ENCODE results near the gene GAREM1. TPM values are rescaled to one million over a fixed set of nuclear protein-coding genes. Genes with fewer than 3 reads are reported as not detected.

GAREM1 gene
- total RNA-seq, 1 donor from 2014 or later, result 9.0 TPM

GRCh38 chr18:32301976-32302743 is 168.5 kb downstream of the GAREM1 start:
- FAIRE-seq, result peak; percentile 94
- H3K36me3 ChIP-seq (ENCODE audit: insufficient read depth, low read length), result no peaks in the 10 kb centered on the region
- Mint-ChIP-seq H3K4me3 (ENCODE audit: unreplicated experiment) (no peak overlapping the region), H3K36me3 (ENCODE audit: low read depth, unreplicated experiment) (no peaks in the 10 kb centered on the region), H3K4me1 (ENCODE audit: low read depth, unreplicated experiment) (peaks cover 6% of the 10 kb centered on the region), H3K27ac (ENCODE audit: unreplicated experiment) (peak overlapping the region; percentile 93), H3K9me3 (ENCODE audit: unreplicated experiment) (no peaks in the 10 kb centered on the region), H3K27me3 (ENCODE audit: low read depth, unreplicated experiment) (no peaks in the 10 kb centered on the region)
- H3K9ac ChIP-seq (ENCODE audit: low read length), result peak overlapping the region; percentile 60
- peak; percentile 93 for DNase-seq (ENCODE audit: low read depth)
- no peaks in the 10 kb centered on the region for H3K27me3 ChIP-seq (ENCODE audit: insufficient read depth, low read length)
- H3K4me1 ChIP-seq (ENCODE audit: insufficient read depth, low read length), result peaks cover 8% of the 10 kb centered on the region
- H2AFZ ChIP-seq (ENCODE audit: low read depth, low read length), result no peak overlapping the region
- H3K27ac ChIP-seq (ENCODE audit: low read depth, low read length), result peak overlapping the region; percentile 77
- no peaks in the 10 kb centered on the region for H3K9me3 ChIP-seq (ENCODE audit: insufficient read depth, low read depth, low read length)
- H3K4me3 ChIP-seq (ENCODE audit: insufficient read depth, low read depth, low read length), result no peak overlapping the region
- no peaks in the 10 kb centered on the region for H4K20me1 ChIP-seq (ENCODE audit: insufficient read depth, low read length)
- H3K4me2 ChIP-seq (ENCODE audit: low read length), result peak overlapping the region; percentile 46
- no peaks in the 10 kb centered on the region for H3K79me2 ChIP-seq (ENCODE audit: insufficient read depth, low read length)
- TF ChIP-seq EZH2 (IDR thresholded peaks at IDR 0.05; ENCODE audit: insufficient read depth, low read length) (no peak), CTCF (IDR thresholded peaks at IDR 0.05; ENCODE audit: insufficient read depth, low read depth, low read length) (no peak)

GRCh38 chr18:32301361-32301760 is 169.3 kb downstream of the GAREM1 start:
- no peak for DNase-seq (ENCODE audit: low read depth)
- no peaks in the 10 kb centered on the region for H3K9me3 Mint-ChIP-seq (ENCODE audit: unreplicated experiment)
- H3K9me3 ChIP-seq (ENCODE audit: insufficient read depth, low read depth, low read length), result no peaks in the 10 kb centered on the region
- no peak overlapping the region for H3K4me3 Mint-ChIP-seq (ENCODE audit: unreplicated experiment)
- H3K4me3 ChIP-seq (ENCODE audit: insufficient read depth, low read depth, low read length), result no peak overlapping the region
- no peaks in the 10 kb centered on the region for H3K36me3 ChIP-seq (ENCODE audit: insufficient read depth, low read length)
- H2AFZ ChIP-seq (ENCODE audit: low read depth, low read length), result no peak overlapping the region
- H3K4me1 Mint-ChIP-seq (ENCODE audit: low read depth, unreplicated experiment), result peaks cover 6% of the 10 kb centered on the region
- H3K79me2 ChIP-seq (ENCODE audit: insufficient read depth, low read length), result no peaks in the 10 kb centered on the region
- no peak for FAIRE-seq
- peak overlapping the region; percentile 46 for H3K4me2 ChIP-seq (ENCODE audit: low read length)
- H3K27me3 Mint-ChIP-seq (ENCODE audit: low read depth, unreplicated experiment), result no peaks in the 10 kb centered on the region
- peak overlapping the region; percentile 77 for H3K27ac ChIP-seq (ENCODE audit: low read depth, low read length)
- H3K9ac ChIP-seq (ENCODE audit: low read length), result peak overlapping the region; percentile 60
- no peak for TF ChIP-seq EZH2 (IDR thresholded peaks at IDR 0.05; ENCODE audit: insufficient read depth, low read length)
- peak overlapping the region; percentile 53 for H3K27ac Mint-ChIP-seq (ENCODE audit: unreplicated experiment)
- H3K4me1 ChIP-seq (ENCODE audit: insufficient read depth, low read length), result peaks cover 8% of the 10 kb centered on the region
- H3K36me3 Mint-ChIP-seq (ENCODE audit: low read depth, unreplicated experiment), result no peaks in the 10 kb centered on the region
- no peaks in the 10 kb centered on the region for H3K27me3 ChIP-seq (ENCODE audit: insufficient read depth, low read length)
- no peaks in the 10 kb centered on the region for H4K20me1 ChIP-seq (ENCODE audit: insufficient read depth, low read length)

- Histone ChIP-seq H3K4me2 (ENCODE audit: low read length) (no peak overlapping the region), H3K9ac (ENCODE audit: low read length) (no peak overlapping the region), H3K36me3 (ENCODE audit: insufficient read depth, low read length) (no peaks in the 10 kb centered on the region), H3K4me3 (ENCODE audit: insufficient read depth, low read depth, low read length) (no peak overlapping the region), H3K27me3 (ENCODE audit: insufficient read depth, low read length) (no peaks in the 10 kb centered on the region), H4K20me1 (ENCODE audit: insufficient read depth, low read length) (no peaks in the 10 kb centered on the region), H3K79me2 (ENCODE audit: insufficient read depth, low read length) (no peaks in the 10 kb centered on the region), H2AFZ (ENCODE audit: low read depth, low read length) (no peak overlapping the region), H3K4me1 (ENCODE audit: insufficient read depth, low read length) (peaks cover 8% of the 10 kb centered on the region), H3K27ac (ENCODE audit: low read depth, low read length) (no peak overlapping the region), H3K9me3 (ENCODE audit: insufficient read depth, low read depth, low read length) (no peaks in the 10 kb centered on the region)
- Mint-ChIP-seq H3K4me3 (ENCODE audit: unreplicated experiment) (no peak overlapping the region), H3K27ac (ENCODE audit: unreplicated experiment) (peak overlapping the region; percentile 53), H3K36me3 (ENCODE audit: low read depth, unreplicated experiment) (no peaks in the 10 kb centered on the region), H3K4me1 (ENCODE audit: low read depth, unreplicated experiment) (peaks cover 6% of the 10 kb centered on the region), H3K27me3 (ENCODE audit: low read depth, unreplicated experiment) (no peaks in the 10 kb centered on the region), H3K9me3 (ENCODE audit: unreplicated experiment) (no peaks in the 10 kb centered on the region)
- FAIRE-seq, result no peak
- TF ChIP-seq CTCF (IDR thresholded peaks at IDR 0.05; ENCODE audit: insufficient read depth, low read depth, low read length) (no peak), EZH2 (IDR thresholded peaks at IDR 0.05; ENCODE audit: insufficient read depth, low read length) (no peak)
- DNase-seq (ENCODE audit: low read depth), result no peak
Measured at GRCh38 chr18:32300914-32301313, 169.8 kb downstream of the GAREM1 start.

Measured in astrocyte (in vitro differentiated cells and primary cell).